ENCODE results near the gene ADM.

The ADM gene

DNA sequence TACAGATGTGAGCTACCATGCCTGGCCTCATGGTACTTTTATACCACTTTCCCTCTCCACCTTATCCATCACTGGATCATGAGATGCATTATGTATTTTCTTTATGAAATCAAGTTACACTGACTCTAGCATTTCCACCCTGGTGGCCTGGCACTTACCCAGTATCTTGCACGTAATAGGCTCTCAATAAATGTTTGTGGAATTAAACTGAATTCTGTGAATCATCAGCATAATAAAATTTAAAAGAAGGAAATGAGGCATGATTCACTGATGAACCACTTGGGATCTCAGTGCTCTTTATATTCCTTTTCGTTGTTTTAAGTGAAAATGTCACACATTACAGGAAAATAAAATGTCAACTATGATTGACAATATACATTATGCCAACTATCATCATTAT lies 25.1 kb downstream of the ADM start:
- DNase-seq = peak; percentile 27 to 63 (median 52)

DNA sequence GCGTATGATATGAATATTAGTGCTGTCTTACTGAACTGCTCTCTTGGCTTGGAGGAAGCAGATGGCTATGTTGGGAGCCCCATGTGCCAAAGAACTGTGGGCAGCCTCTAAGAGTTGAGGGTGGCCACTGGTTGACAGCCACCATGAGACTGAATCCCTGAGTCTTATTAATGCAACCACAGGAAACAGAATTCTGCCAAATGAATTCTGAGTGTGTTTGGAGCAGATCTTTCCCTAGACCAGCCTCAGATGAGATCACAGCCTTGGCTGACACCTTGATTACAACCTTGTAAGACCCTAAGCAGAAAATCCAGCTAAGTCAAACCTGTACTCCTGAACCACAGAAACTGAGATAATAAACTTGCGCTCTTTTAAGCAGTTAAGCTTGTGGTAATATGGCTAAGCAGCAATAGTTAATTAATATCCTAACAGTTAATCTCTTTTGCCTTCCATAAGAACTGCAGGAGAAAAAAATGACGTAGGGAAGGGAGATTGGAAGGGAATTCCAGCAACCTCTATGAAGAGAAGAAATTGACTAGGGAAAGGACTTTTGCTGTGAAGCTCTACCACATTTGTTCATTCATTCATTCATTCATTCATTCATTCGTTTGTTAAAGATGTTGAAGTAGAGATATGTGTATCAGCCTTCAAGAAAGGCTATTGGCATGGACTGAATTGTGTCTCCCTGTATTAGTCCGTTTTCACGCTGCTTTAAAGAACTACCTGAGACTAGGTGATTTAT lies 26.8 kb downstream of the ADM start:
- DNase-seq = no peak

DNA sequence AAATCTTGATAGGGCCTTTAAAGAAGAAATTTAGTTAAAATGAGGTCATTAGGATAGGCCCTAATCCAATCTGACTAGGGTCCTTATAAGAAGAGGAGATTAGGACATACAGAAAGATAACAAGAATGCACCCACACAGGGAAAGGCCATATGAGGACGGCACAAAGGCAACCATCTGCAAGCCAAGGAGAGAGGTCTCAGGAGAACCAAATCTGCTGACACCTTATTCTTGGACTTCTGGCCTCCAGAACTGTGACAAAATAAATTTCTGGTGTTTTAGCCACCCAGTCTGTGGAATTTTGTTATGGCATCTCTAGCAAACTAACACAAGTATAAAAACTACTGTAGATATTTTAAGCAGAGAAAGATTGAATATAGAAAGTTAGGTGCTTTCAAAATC lies 28.6 kb downstream of the ADM start:
- no peak for DNase-seq

DNA sequence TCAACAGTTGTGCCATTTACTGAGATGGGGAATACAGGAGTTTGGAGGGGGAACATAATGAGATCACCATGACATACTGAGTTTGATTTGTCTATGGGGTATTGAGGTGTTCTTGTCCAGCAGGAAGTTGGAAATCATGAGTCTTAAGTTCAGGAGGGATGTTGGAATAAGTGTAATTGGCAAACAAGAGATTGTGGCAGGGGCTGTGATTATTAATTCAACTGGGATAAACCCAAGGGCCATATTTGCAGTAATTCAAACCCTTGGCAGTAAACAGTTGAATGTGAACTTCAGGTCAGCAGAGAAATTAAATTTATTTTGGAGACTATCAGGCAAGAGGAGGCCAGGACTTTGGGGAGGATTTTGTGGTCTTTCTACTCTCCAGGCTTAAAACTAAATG lies 33.4 kb downstream of the ADM start:
- no peak for DNase-seq

DNA sequence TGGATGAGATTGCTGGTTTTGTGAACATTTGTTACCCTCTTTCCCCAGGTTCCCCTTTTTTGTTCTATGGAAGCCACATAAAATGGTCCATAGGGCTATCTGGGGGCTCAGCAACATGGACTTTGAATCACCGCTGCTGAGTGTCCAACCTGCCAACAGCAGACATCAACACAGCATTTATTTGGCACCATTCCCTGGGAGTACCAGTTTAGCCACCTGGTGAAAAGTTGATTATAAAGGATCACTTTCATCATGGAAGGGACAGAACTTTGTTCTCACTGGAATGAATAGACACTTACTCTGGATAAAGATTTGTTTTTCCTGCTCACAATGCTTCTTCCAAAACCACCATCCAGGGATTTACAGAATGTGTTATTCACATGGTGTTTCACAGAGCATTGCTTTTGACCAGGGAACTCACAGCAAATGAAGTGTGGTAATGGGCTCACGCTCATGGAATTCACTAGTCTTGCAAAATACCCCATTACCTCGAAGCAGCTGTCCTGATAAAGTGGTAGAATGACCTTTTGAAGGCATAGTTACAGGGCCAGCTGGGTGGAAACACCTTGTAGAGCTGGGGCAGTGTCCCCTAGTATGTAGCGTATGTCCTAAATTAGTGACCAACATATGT lies 43.9 kb downstream of the ADM start:
- no peak for DNase-seq

DNA sequence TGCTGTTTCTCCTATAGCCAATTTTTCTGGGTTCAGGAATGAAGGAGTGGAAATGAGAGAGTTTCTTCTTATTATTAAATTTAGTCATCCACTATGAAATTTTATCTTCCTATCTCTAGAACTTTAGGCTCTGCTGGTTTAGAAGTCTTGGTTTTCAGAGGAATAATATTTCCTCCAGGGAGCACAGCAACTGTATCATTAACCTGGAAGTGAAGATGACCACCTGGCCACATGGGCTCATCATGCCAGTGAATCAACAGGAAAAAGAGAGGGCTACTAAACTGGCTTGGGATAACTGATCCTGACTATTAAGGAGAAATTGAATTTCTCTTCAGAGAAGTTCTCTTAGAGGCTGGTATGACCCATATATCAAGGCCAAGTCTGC lies 44.4 kb downstream of the ADM start:
- DNase-seq = no peak

DNA sequence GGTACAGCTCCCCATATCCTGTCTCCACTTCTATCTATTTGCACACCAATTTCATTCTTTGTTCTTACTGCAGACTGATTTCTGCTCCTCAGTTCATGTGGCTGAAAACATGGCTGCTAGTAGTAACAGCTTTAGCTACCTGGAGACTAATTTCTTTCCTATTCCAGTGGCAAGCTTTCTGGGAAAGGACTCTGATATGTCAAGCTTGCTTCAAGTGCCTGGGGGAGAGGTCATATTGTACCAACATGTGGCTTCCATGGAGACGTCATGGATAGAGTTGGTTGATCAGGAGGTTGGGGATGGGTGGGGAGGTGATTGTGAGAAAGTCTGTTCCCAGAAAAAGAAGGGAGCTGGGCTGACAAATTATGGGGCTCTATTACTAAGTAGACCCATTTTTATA lies 44.9 kb downstream of the ADM start:
- no peak for DNase-seq

DNA sequence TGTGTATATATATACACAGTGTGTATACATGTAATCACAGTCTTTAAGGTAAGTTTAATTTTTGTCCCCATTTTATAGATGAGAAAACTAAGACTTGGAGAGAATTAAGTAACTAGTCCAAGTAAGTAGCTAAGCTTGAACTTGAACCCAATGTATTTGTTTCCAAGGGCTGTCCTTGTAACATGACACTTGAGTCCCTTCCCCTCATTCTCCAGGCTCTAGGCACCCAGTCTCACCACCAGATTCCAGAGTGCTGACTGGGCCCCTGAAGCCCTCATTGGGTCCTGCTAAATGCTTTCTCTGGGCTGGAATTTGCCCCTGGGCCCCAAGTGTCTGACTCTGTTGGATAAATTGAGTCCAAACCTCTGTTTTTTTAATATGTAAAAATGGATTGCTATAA lies 45.5 kb downstream of the ADM start:
- no peak for DNase-seq

DNA sequence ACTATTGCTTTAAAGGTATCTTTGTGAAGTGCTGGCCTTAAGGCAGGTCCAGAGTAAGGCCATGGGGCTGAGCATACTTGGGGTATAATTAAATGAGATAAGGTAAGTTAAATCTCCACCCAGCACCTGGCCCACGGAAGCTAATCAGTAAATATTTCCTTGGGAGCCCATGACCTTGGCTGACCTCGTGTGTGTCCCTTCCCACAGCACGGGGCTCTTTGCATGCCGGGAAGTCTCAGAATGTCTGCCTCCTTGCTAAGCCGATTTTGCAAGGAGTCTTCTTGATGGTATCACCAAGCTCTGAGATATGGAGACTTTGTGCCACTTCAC lies 46.5 kb downstream of the ADM start:
- no peak for DNase-seq

DNA sequence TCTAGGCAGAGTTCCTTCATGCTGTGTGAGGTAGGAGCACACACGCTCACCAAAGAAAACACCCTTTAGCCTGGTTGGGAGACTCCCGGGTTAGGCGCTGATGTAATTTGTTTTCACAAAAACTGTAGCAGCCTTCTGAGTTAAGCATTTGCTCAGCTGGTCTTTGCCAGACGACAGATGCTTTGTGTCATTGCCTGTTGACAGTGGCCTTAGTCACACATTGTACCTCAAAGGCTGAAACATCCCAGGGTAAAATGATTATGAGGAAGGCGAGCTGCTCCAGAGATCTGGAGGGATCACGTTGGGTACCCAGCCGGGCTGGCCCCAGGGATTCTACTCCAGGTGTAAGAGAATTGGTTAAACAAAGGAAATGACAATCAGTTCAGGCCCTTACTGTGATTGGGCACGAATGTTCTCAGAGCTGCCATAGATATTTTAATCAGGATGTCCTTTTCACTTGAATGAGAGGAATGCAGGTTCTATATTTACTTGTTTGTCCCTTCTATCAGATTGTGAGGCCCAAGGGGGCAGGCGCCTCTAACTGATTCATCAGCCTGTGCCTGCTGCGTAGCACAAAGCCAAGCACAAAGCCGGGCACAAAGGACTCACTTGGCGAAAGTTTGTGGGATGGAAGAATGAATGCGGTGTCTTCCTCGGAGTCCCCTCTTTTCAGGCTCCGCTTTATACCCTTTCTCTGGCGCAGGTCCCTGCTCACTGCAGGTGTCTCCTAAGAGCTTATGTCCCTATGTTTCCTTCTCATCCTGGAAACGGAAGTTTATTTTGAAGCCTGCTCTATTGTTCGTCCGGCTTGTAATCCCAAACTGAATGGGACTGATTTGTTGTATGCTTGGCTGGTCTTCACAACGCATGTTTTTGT lies 47.1 kb downstream of the ADM start:
- peak; percentile 53 to 76 (median 61) for DNase-seq

DNA sequence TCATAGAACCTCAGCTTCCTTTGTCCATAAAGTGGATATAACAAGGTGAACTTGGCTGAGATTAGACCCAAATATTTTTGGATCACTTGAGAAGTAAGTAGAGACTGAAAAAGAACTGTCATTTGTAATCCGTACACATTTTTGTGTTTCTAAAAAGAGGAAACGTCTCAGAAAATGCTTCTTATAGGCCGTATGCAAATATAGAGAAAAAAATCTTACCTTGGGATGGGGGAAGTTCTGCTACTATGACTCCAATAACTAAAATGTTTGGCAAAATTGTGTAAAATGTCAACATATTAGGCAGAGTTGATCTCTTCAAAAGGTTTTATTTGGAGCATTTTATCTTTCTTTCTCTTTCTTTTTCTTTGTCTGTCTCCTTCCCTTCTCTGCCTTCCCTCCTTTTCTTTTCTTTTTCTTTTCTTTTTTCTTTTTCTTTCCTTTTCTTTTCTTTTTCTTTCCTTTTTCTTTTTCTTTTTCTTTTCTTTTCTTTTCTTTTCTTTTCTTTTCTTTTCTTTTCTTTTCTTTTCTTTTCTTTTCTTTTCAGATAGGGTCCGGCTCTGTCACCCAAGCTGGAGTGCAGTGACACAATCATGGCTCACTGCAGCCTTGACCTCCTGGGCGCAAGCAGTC lies 48.2 kb downstream of the ADM start:
- peak in 2 of 3 donors; percentile 34 to 76 for DNase-seq

DNA sequence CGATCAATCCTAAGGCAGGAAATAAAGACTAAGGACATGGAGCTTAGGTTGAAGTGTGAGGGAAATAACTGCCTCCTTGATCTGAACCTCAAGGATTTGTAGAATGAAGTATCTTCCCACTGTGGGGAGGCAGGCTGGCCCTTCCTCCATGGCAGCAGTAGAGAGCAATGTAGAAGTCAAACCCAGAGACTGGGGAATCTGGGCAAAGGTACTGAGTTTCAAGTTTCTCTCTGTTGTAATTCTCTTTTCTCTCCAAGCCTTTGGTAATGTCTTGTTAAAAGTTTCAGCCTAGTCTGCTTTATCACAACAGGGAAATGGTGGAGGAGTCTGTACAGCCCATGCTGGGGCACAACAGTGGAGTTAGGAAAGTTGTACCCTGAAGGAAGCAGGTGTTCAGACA lies 49.5 kb downstream of the ADM start:
- DNase-seq = no peak

DNA sequence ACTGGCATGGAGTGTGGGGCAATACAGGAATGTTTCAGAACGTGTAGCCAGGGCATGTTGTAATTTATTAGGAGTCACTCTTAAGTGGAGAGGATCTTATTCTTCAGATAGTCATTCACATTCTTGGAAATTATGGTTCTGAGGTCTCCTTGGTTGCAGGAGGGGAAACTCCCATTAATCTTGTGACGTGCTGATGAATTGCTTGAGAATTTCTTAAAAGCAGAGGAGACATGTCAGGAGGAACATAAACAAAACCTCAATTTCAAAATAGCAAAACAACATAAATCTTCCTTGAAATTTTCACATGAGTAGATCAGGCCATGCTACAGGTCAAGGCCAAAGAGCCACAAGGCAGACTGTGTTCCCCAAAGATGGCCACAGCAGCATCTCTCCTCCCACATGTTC lies 50.4 kb downstream of the ADM start:
- peak; percentile 81 to 95 (median 89) for DNase-seq

DNA sequence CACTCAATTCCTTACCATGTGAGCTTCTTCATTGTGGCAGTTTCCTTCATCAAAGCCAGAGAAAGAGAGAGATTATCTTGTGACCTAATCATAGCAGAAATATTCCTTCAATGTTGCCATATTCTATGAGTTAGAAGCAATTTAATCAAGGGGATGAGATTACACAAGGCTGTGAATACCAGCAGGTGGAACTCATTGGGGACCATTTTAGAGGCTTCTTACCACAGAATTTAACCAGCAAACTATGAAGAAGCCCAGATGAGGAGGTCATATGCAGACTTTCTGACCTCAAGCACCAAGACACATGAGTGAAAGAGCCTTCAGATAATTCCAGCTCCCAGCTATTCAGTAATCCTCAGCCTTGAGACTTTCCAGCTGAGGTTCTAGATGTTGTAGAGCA lies 51.3 kb downstream of the ADM start:
- no peak for DNase-seq

Measured in suppressor macrophage treated with lipopolysaccharide for 1 hour (primary cell).